HepG2 (cell line): Measurements from ENCODE around the gene KCNN2. TPM values are rescaled to one million over a fixed set of nuclear protein-coding genes. Genes with fewer than 3 reads are reported as not detected.

Source experiments
- ATAC-seq: fragments of 200-7000 bp; cut with Tn5 transposase; 3 replicates; pipeline ENCODE4 v1.9.1; 2020; ENCODE audit warnings: mild to moderate bottlenecking, moderate library complexity
- BruUV-seq: library from RNA; stranded (reverse); fragments of 400-500 nt; replicated peaks from 2 replicates; lab custom pipeline; 2021; lab: Mats Ljungman, UMichigan
- CTCF ChIA-PET: fragments of 300-600 bp; formaldehyde crosslinking; extraction: SDS; loops from one replicate; lab custom pipeline; 2021; ENCODE audit warnings: low total read pairs, inconsistent platforms, low intra/inter-chr PET ratio; lab: Yijun Ruan, JAX
- POLR2A ChIA-PET: fragments of 350-600 bp; sonication (Branson Sonifier 250); formaldehyde crosslinking; loops from one replicate; lab custom pipeline; 2020; ENCODE audit warnings: antibody characterized with exemption, inconsistent platforms; lab: Yijun Ruan, JAX
- DNase-seq: peaks from one replicate; pipeline ENCODE4 v3.0.0-alpha.2; 2015; ENCODE audit warnings: low spot score
- FAIRE-seq: peaks from 3 replicates; lab custom pipeline; 2011; peaks lifted over from hg19 to GRCh38; lab: Jason Lieb, UNC
- H2AFZ ChIP-seq: one replicate; pipeline ENCODE4 v1.6.1; 2011; ENCODE audit warnings: low read length, inconsistent platforms
- H3K27ac ChIP-seq: fragments of 300-600 bp; 3 replicates; pipeline ENCODE4 v1.8.0; 2011; ENCODE audit warnings: mixed run types, mild to moderate bottlenecking, mixed read lengths, low read length, inconsistent platforms; ENCODE audit not compliant: insufficient read depth; ENCODE audit errors: extremely low read length
- H3K27me3 ChIP-seq, 2 experiments: fragments of 200-600 bp in 1 of 2; 2 replicates in 1 of 2; 3 replicates in 1 of 2; pipeline versions ENCODE4 v1.6.0 to v1.8.0; 2011; ENCODE audit warnings: low read length in 2 of 2, mild to moderate bottlenecking in 2 of 2, moderate library complexity in 2 of 2, inconsistent platforms in 1 of 2; ENCODE audit not compliant: insufficient read depth in 2 of 2, control insufficient read depth in 1 of 2
- H3K36me3 ChIP-seq, 2 experiments: fragments of 200-600 bp in 1 of 2; replicated peaks in 1 of 2; 2 replicates in 1 of 2; 3 replicates in 1 of 2; pipeline versions ENCODE4 v1.5.1 to v1.8.0; 2011; ENCODE audit warnings: low read length in 2 of 2, inconsistent platforms in 1 of 2; ENCODE audit not compliant: insufficient read depth in 2 of 2, control insufficient read depth in 1 of 2
- H3K4me1 ChIP-seq: 2 replicates; pipeline ENCODE4 v1.5.1; 2012; ENCODE audit warnings: low read length, inconsistent platforms; ENCODE audit not compliant: insufficient read depth
- H3K4me2 ChIP-seq: 2 replicates; pipeline ENCODE4 v1.6.0; 2011; ENCODE audit warnings: low read depth, low read length, inconsistent platforms
- H3K4me3 ChIP-seq, 3 experiments: fragments of 200-600 bp in 1 of 3; sonication (generic), shearing (Covaris generic) in 1 of 3; replicated peaks in 1 of 3; 2 replicates each; pipeline ENCODE4 v1.5.1; 2011 to 2016; ENCODE audit warnings: low read length in 3 of 3, inconsistent platforms in 2 of 3, low read depth in 2 of 3, mild to moderate bottlenecking in 2 of 3, control low read depth in 1 of 3, mixed read lengths in 1 of 3; ENCODE audit not compliant: insufficient read depth in 1 of 3
- H3K79me2 ChIP-seq: one replicate; pipeline ENCODE4 v1.6.1; 2011; ENCODE audit warnings: low read length, inconsistent platforms; ENCODE audit not compliant: insufficient read depth
- H3K9ac ChIP-seq: 2 replicates; pipeline ENCODE4 v1.6.0; 2011; ENCODE audit warnings: mild to moderate bottlenecking, low read depth, low read length, inconsistent platforms; ENCODE audit not compliant: insufficient read depth
- H3K9me3 ChIP-seq: 2 replicates; pipeline ENCODE4 v1.5.1; 2012; ENCODE audit warnings: mild to moderate bottlenecking, low read length
- H4K20me1 ChIP-seq: 2 replicates; pipeline ENCODE4 v1.6.0; 2011; ENCODE audit warnings: inconsistent platforms, mild to moderate bottlenecking, low read length, moderate library complexity; ENCODE audit not compliant: insufficient read depth
- KLF15 ChIP-seq: sonication (generic); formaldehyde crosslinking; IDR thresholded peaks from 2 replicates; pipeline ENCODE4 v1.8.1; 2023; ENCODE audit warnings: borderline replicate concordance, mild to moderate bottlenecking, inconsistent platforms, missing genetic modification reagents, mixed read lengths
- TCF7 ChIP-seq: sonication (generic); IDR thresholded peaks from 2 replicates; pipeline ENCODE4 v1.6.1; 2016; ENCODE audit warnings: antibody characterized with exemption, low read depth
- TCF7L2 ChIP-seq: IDR thresholded peaks from 2 replicates; pipeline ENCODE4 v1.6.1; 2011; ENCODE audit warnings: mild to moderate bottlenecking, low read depth, low read length, moderate library complexity
- ZFP62 ChIP-seq: sonication (generic); formaldehyde crosslinking; IDR thresholded peaks from 2 replicates; pipeline ENCODE4 v1.4.0; 2020; ENCODE audit warnings: missing genetic modification reagents
- ZIK1 ChIP-seq: sonication (generic); formaldehyde crosslinking; IDR thresholded peaks from 2 replicates; pipeline ENCODE4 v1.5.0; 2020; ENCODE audit warnings: mild to moderate bottlenecking, low read depth, missing genetic modification reagents, borderline replicate concordance
- ZNF3 ChIP-seq: IDR thresholded peaks from 2 replicates; pipeline ENCODE4 v1.7.0; 2017; ENCODE audit warnings: inconsistent platforms
- ZNF33B ChIP-seq: sonication (generic); formaldehyde crosslinking; IDR thresholded peaks from 2 replicates; pipeline ENCODE4 v1.5.1; 2020; ENCODE audit warnings: mild to moderate bottlenecking, missing genetic modification reagents
- ZNF350 ChIP-seq: sonication (generic); formaldehyde crosslinking; IDR thresholded peaks from 2 replicates; pipeline ENCODE4 v1.4.0; 2020; ENCODE audit warnings: mild to moderate bottlenecking, low read depth, missing genetic modification reagents, borderline replicate concordance
- ZNF607 ChIP-seq: sonication (generic); formaldehyde crosslinking; IDR thresholded peaks from 2 replicates; pipeline ENCODE4 v1.5.1; 2020; ENCODE audit warnings: missing genetic modification reagents, mild to moderate bottlenecking, borderline replicate concordance
- ZNF790 ChIP-seq: sonication (generic); formaldehyde crosslinking; IDR thresholded peaks from 2 replicates; pipeline ENCODE4 v1.8.0; 2022; ENCODE audit warnings: missing genetic modification reagents, mild to moderate bottlenecking, borderline replicate concordance
- ZNF841 ChIP-seq: sonication (generic); formaldehyde crosslinking; IDR thresholded peaks from 2 replicates; pipeline ENCODE4 v1.8.1; 2023; ENCODE audit warnings: missing genetic modification reagents, borderline replicate concordance
- WGBS: methylation state at CpG from one replicate; pipeline ENCODE4 v1.1.6; 2017; ENCODE audit warnings: low lambda C conversion rate; 5-methylcytosine and 5-hydroxymethylcytosine counted together
- in situ Hi-C: cut with HindIII; loops from 2 replicates; pipeline ENCODE4 v1.10.0; 2017; ENCODE audit warnings: low pct_unique_long_range_greater_than_20kb; ENCODE audit not compliant: extremely low pct_ligation_motif_present
- intact Hi-C: fragments of 100-400 bp; cut with micrococcal nuclease; formaldehyde crosslinking; loops from one replicate; pipeline ENCODE4 v1.10.0; 2022; ENCODE audit not compliant: unreplicated experiment
- polyA plus RNA-seq, 8 experiments: library from polyadenylated mRNA; depleted of rRNA in 3 of 8; stranded (reverse) in 7 of 8; unstranded in 1 of 8; fragments of >200 nt; fragmentation: Illumina TruSeq in 4 of 8; extraction: Trizol in 4 of 8; gene quantifications; 2 replicates each; pipeline versions ENCODE4 v1.2.1 to v1.2.3, GENCODE V29; 2011 to 2016; ENCODE audit warnings: low read depth in 4 of 8, missing spikeins in 1 of 8, mixed read lengths in 1 of 8; ENCODE audit not compliant: insufficient read depth in 1 of 8
- total RNA-seq, 5 experiments: library from RNA; depleted of rRNA; stranded (reverse); fragments of >200 nt; fragmentation: Illumina TruSeq; extraction: Trizol; gene quantifications; 2 replicates each; pipeline ENCODE4 v1.2.3, GENCODE V29; 2016; ENCODE audit warnings: low read depth in 1 of 5
- TF ChIP-seq, protein P1 (sequence below): sonication (generic); formaldehyde crosslinking; IDR thresholded peaks from 2 replicates; pipeline ENCODE4 v1.4.0; 2020; ENCODE audit warnings: missing genetic modification reagents
- TF ChIP-seq, protein P2 (sequence below): sonication (generic); formaldehyde crosslinking; IDR thresholded peaks from 2 replicates; pipeline ENCODE4 v1.5.0; 2020; ENCODE audit warnings: mild to moderate bottlenecking, missing genetic modification reagents
- TF ChIP-seq, protein P3 (sequence below): sonication (generic); formaldehyde crosslinking; IDR thresholded peaks from 2 replicates; pipeline ENCODE4 v1.9.0; 2021; ENCODE audit warnings: missing genetic modification reagents, borderline replicate concordance

The KCNN2 gene
- total and polyA plus RNA-seq, 2 of the 13 experiments (the other 11 are each of a cell fraction or from before 2014, with no cell fraction given) = not detected

DNA sequence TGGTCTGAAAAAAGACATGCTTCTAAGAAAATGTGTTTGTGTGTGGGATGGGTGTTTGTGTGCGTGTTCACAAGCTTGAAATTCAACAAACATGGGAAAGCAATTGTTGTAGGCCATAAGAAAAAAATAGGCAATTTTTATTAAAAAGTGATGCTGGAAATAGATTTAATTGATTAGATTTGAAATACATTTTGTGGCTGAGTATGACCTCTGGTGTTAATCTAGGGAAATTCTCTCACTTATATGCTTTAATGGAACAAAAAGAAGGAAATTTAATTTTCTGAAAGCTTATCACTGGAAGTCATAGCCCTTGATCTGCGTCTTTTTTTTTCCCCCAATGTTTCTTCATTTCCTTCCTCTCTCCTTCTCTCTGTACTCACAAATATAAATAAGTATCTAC, 3.5 kb upstream of the KCNN2 start:
- Histone ChIP-seq H4K20me1 (no peaks in the 10 kb centered on the region), H3K4me3 (no peak overlapping the region), H3K79me2 (no peaks in the 10 kb centered on the region), H3K4me2 (no peak overlapping the region), H3K36me3 (no peaks in the 10 kb centered on the region), H3K27ac (no peak overlapping the region), H3K9me3 (no peaks in the 10 kb centered on the region), H3K27me3 (peaks cover 2 to 11% of the 10 kb centered on the region in 2 experiments; a peak in 3 of 5 replicates), H2AFZ (no peak overlapping the region)
- intact Hi-C loops (no loop called here), in situ Hi-C loops (no loop called here)
- POLR2A ChIA-PET = no interaction called here
- DNase-seq (no peak), FAIRE-seq (no peak), ATAC-seq (no peak)
- WGBS = 3% methylated on average over 2 of the region's 2 CpGs
- CTCF ChIA-PET = no interaction called here
- no TSS peak for BruUV-seq
- TF ChIP-seq ZNF350 (CRISPR knock-in tag) (no peak), ZFP62 (no peak), ZNF607 (CRISPR knock-in tag) (no peak), ZNF790 (CRISPR knock-in tag) (no peak), ZNF33B (no peak), TCF7 (no peak), KLF15 (no peak), ZNF3 (CRISPR knock-in tag) (no peak), ZIK1 (CRISPR knock-in tag) (no peak), TCF7L2 (no peak), ZNF841 (CRISPR knock-in tag) (no peak)
- TF ChIP-seq, protein P1, sequence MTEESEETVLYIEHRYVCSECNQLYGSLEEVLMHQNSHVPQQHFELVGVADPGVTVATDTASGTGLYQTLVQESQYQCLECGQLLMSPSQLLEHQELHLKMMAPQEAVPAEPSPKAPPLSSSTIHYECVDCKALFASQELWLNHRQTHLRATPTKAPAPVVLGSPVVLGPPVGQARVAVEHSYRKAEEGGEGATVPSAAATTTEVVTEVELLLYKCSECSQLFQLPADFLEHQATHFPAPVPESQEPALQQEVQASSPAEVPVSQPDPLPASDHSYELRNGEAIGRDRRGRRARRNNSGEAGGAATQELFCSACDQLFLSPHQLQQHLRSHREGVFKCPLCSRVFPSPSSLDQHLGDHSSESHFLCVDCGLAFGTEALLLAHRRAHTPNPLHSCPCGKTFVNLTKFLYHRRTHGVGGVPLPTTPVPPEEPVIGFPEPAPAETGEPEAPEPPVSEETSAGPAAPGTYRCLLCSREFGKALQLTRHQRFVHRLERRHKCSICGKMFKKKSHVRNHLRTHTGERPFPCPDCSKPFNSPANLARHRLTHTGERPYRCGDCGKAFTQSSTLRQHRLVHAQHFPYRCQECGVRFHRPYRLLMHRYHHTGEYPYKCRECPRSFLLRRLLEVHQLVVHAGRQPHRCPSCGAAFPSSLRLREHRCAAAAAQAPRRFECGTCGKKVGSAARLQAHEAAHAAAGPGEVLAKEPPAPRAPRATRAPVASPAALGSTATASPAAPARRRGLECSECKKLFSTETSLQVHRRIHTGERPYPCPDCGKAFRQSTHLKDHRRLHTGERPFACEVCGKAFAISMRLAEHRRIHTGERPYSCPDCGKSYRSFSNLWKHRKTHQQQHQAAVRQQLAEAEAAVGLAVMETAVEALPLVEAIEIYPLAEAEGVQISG (CRISPR knock-in tag) = no peak
- TF ChIP-seq, protein P2, sequence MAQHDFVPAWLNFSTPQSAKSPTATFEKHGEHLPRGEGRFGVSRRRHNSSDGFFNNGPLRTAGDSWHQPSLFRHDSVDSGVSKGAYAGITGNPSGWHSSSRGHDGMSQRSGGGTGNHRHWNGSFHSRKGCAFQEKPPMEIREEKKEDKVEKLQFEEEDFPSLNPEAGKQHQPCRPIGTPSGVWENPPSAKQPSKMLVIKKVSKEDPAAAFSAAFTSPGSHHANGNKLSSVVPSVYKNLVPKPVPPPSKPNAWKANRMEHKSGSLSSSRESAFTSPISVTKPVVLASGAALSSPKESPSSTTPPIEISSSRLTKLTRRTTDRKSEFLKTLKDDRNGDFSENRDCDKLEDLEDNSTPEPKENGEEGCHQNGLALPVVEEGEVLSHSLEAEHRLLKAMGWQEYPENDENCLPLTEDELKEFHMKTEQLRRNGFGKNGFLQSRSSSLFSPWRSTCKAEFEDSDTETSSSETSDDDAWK (CRISPR knock-in tag) = no peak
- TF ChIP-seq, protein P3, sequence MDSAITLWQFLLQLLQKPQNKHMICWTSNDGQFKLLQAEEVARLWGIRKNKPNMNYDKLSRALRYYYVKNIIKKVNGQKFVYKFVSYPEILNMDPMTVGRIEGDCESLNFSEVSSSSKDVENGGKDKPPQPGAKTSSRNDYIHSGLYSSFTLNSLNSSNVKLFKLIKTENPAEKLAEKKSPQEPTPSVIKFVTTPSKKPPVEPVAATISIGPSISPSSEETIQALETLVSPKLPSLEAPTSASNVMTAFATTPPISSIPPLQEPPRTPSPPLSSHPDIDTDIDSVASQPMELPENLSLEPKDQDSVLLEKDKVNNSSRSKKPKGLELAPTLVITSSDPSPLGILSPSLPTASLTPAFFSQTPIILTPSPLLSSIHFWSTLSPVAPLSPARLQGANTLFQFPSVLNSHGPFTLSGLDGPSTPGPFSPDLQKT = no peak
- TF ChIP-seq, all 625 proteins: peak for 0
- Histone ChIP-seq H3K9ac (no peak overlapping the region), H3K4me1 (no peaks in the 10 kb centered on the region)
